HCT116 (cell line): Measurements from ENCODE around the gene RRAD. TPM values are rescaled to one million over a fixed set of nuclear protein-coding genes. Genes with fewer than 3 reads are reported as not detected.

Experiments
- ATAC-seq: fragments of 200-7000 bp; cut with Tn5 transposase; 2 replicates; pipeline ENCODE4 v1.9.1; 2020; ENCODE audit warnings: mild to moderate bottlenecking, moderate library complexity
- BruUV-seq: library from RNA; stranded (reverse); fragments of 400-500 nt; replicated peaks from 2 replicates; lab custom pipeline; 2021; lab: Mats Ljungman, UMichigan
- CTCF ChIA-PET: fragments of 300-600 bp; sonication (Branson Sonifier 250); formaldehyde crosslinking; loops from one replicate; lab custom pipeline; 2021; ENCODE audit warnings: antibody characterized with exemption; lab: Charles Lee
- POLR2A ChIA-PET: fragments of 300-600, 350-600 bp; sonication (Branson Sonifier 250); formaldehyde crosslinking; loops from one replicate; lab custom pipeline; 2021; ENCODE audit warnings: antibody characterized with exemption; lab: Charles Lee
- RAD21 ChIA-PET, 2 experiments: fragments of 300-600 bp; sonication (Branson Sonifier 250); formaldehyde crosslinking; loops; one replicate each; lab custom pipeline; 2023; ENCODE audit warnings: low total read pairs in 2 of 2; ENCODE audit not compliant: uncharacterized antibody in 2 of 2, unreplicated experiment in 2 of 2, low non-redundant PET in 1 of 2; lab: Charles Lee
- DNase-seq: peaks from one replicate; pipeline ENCODE4 v3.0.0-alpha.2; 2010; ENCODE audit warnings: low read depth, low spot score
- H2AFZ ChIP-seq: fragments of 200-600 bp; shearing (Covaris generic), sonication (generic); 2 replicates; pipeline ENCODE4 v1.6.1; 2017; ENCODE audit warnings: low read depth, mixed run types, mixed read lengths, antibody characterized with exemption, low read length; ENCODE audit not compliant: poor library complexity, severe bottlenecking
- H3K27ac ChIP-seq: 2 replicates; pipeline ENCODE4 v1.5.1; 2012; ENCODE audit warnings: low read depth, low read length
- H3K27me3 ChIP-seq: fragments of 200-600 bp; sonication (generic); 2 replicates; pipeline ENCODE4 v1.6.1; 2016; ENCODE audit warnings: mixed run types, low read length, mixed read lengths; ENCODE audit not compliant: insufficient read depth
- H3K36me3 ChIP-seq, 2 experiments: fragments of 200-500 bp in 1 of 2; fragments of 200-600 bp in 1 of 2; sonication (Bioruptor generic) in 1 of 2; sonication (generic) in 1 of 2; 2 replicates each; pipeline versions ENCODE4 v1.5.1 to v1.6.1; 2014 to 2016; ENCODE audit warnings: low read length in 2 of 2, inconsistent platforms in 1 of 2, mixed read lengths in 1 of 2, mixed run types in 1 of 2; ENCODE audit not compliant: insufficient read depth in 2 of 2, control insufficient read depth in 1 of 2
- H3K4me1 ChIP-seq, 2 experiments: fragments of 200-600 bp in 1 of 2; sonication (generic) in 1 of 2; 2 replicates each; pipeline versions ENCODE4 v1.5.1 to v1.6.1; 2012 to 2017; ENCODE audit warnings: low read length in 2 of 2, inconsistent platforms in 1 of 2, mild to moderate bottlenecking in 1 of 2, mixed read lengths in 1 of 2, mixed run types in 1 of 2, moderate library complexity in 1 of 2; ENCODE audit not compliant: insufficient read depth in 2 of 2, control insufficient read depth in 1 of 2
- H3K4me2 ChIP-seq: fragments of 200-600 bp; sonication (generic); 2 replicates; pipeline ENCODE4 v1.6.1; 2017; ENCODE audit warnings: mixed run types, low read length, mixed read lengths
- H3K4me3 ChIP-seq, 2 experiments: fragments of 200-600 bp in 1 of 2; sonication (generic) in 1 of 2; replicated peaks in 1 of 2; 2 replicates each; pipeline ENCODE4 v1.5.1; 2011 to 2016; ENCODE audit warnings: low read length in 2 of 2, control low read depth in 1 of 2, low read depth in 1 of 2, mild to moderate bottlenecking in 1 of 2, mixed read lengths in 1 of 2, mixed run types in 1 of 2
- H3K79me2 ChIP-seq: fragments of 200-600 bp; sonication (generic); 2 replicates; pipeline ENCODE4 v1.6.1; 2017; ENCODE audit warnings: mild to moderate bottlenecking, mixed run types, low read length, moderate library complexity, mixed read lengths; ENCODE audit not compliant: insufficient read depth
- H3K9ac ChIP-seq: fragments of 200-600 bp; sonication (generic); 2 replicates; pipeline ENCODE4 v1.6.1; 2016; ENCODE audit warnings: low read length, mixed read lengths
- H3K9me2 ChIP-seq: fragments of 200-600 bp; sonication (generic), shearing (Covaris generic); 2 replicates; pipeline ENCODE4 v1.6.1; 2017; ENCODE audit warnings: mixed run types, mild to moderate bottlenecking, moderate library complexity; ENCODE audit not compliant: insufficient read depth
- H3K9me3 ChIP-seq, 2 experiments: fragments of 200-500 bp in 1 of 2; fragments of 200-600 bp in 1 of 2; sonication (Bioruptor generic) in 1 of 2; sonication (generic) in 1 of 2; 2 replicates each; pipeline ENCODE4 v1.6.1; 2014 to 2017; ENCODE audit warnings: low read length in 2 of 2, mixed read lengths in 2 of 2, inconsistent platforms in 1 of 2, low read depth in 1 of 2, mild to moderate bottlenecking in 1 of 2, mixed run types in 1 of 2, moderate library complexity in 1 of 2; ENCODE audit not compliant: control insufficient read depth in 1 of 2, insufficient read depth in 1 of 2
- H4K20me1 ChIP-seq: fragments of 200-600 bp; sonication (generic), shearing (Covaris generic); 2 replicates; pipeline ENCODE4 v1.6.1; 2017; ENCODE audit warnings: mixed run types, mild to moderate bottlenecking, moderate library complexity; ENCODE audit not compliant: insufficient read depth
- CEBPB ChIP-seq: IDR thresholded peaks from 2 replicates; pipeline ENCODE4 v1.6.1; 2012; ENCODE audit warnings: low read depth
- CTCF ChIP-seq, 3 experiments: fragments of 200-600 bp in 1 of 3; sonication (generic) in 1 of 3; IDR thresholded peaks in 2 of 3; conservative IDR thresholded peaks in 1 of 3; 2 replicates each; pipeline ENCODE4 v1.5.1; 2012 to 2017; ENCODE audit warnings: low read depth in 2 of 3, low read length in 2 of 3, antibody characterized with exemption in 1 of 3, borderline replicate concordance in 1 of 3, control low read depth in 1 of 3, mild to moderate bottlenecking in 1 of 3, mixed read lengths in 1 of 3, mixed run types in 1 of 3, moderate library complexity in 1 of 3; ENCODE audit not compliant: insufficient read depth in 1 of 3
- EGR1 ChIP-seq: IDR thresholded peaks from 2 replicates; pipeline ENCODE4 v1.6.1; 2012; ENCODE audit warnings: low read depth
- FOSL1 ChIP-seq: IDR thresholded peaks from 2 replicates; pipeline ENCODE4 v1.6.1; 2012; ENCODE audit warnings: low read depth
- POLR2A ChIP-seq: IDR thresholded peaks from 2 replicates; pipeline ENCODE4 v1.7.0; 2011; ENCODE audit warnings: borderline replicate concordance; ENCODE audit not compliant: insufficient read depth, insufficient read length; ENCODE audit errors: extremely low read depth
- POLR2AphosphoS5 ChIP-seq: IDR thresholded peaks from 2 replicates; pipeline ENCODE4 v1.6.1; 2011; ENCODE audit warnings: mild to moderate bottlenecking, low read depth, low read length, moderate library complexity
- REST ChIP-seq: IDR thresholded peaks from 2 replicates; pipeline ENCODE4 v1.6.1; 2012; ENCODE audit warnings: low read depth
- SIN3A ChIP-seq: IDR thresholded peaks from 2 replicates; pipeline ENCODE4 v1.6.1; 2012; ENCODE audit warnings: low read depth
- SRF ChIP-seq: IDR thresholded peaks from 2 replicates; pipeline ENCODE4 v1.6.1; 2012; ENCODE audit warnings: low read depth
- TCF7L2 ChIP-seq: IDR thresholded peaks from 2 replicates; pipeline ENCODE4 v1.7.0; 2011; ENCODE audit warnings: borderline replicate concordance, inconsistent platforms; ENCODE audit not compliant: insufficient read depth, insufficient read length; ENCODE audit errors: extremely low read depth
- YY1 ChIP-seq: IDR thresholded peaks from 2 replicates; pipeline ENCODE4 v1.6.1; 2011; ENCODE audit warnings: low read length, low read depth, moderate library complexity, mild to moderate bottlenecking; ENCODE audit not compliant: insufficient replicate concordance; ENCODE audit errors: extremely low read depth
- ZFX ChIP-seq: fragments of 450-650 bp; IDR thresholded peaks from 2 replicates; pipeline ENCODE4 v1.6.1; 2017
- ZNF274 ChIP-seq: fragments of 200-500 bp; sonication (Bioruptor generic); IDR thresholded peaks from 2 replicates; pipeline ENCODE4 v1.6.1; 2014; ENCODE audit warnings: mild to moderate bottlenecking, low read depth, low read length, inconsistent platforms
- intact Hi-C: fragments of 100-400 bp; cut with micrococcal nuclease; formaldehyde crosslinking; loops from 2 replicates; pipeline ENCODE4 v1.10.0; 2022
- total RNA-seq: library from RNA; stranded (reverse); gene quantifications from one replicate; pipeline ENCODE4 v1.2.1, GENCODE V29; 2021; ENCODE audit not compliant: unreplicated experiment
- TF ChIP-seq, protein P1 (sequence below): IDR thresholded peaks from 2 replicates; pipeline ENCODE4 v1.6.1; 2012
- TF ChIP-seq, protein P2 (sequence below): IDR thresholded peaks from 2 replicates; pipeline ENCODE4 v1.6.1; 2011; ENCODE audit warnings: mild to moderate bottlenecking, low read length, moderate library complexity; ENCODE audit not compliant: insufficient replicate concordance; ENCODE audit errors: extremely low read depth

Gene RRAD
- total RNA-seq, 1 experiment from 2014 or later = 2.2 TPM

DNA sequence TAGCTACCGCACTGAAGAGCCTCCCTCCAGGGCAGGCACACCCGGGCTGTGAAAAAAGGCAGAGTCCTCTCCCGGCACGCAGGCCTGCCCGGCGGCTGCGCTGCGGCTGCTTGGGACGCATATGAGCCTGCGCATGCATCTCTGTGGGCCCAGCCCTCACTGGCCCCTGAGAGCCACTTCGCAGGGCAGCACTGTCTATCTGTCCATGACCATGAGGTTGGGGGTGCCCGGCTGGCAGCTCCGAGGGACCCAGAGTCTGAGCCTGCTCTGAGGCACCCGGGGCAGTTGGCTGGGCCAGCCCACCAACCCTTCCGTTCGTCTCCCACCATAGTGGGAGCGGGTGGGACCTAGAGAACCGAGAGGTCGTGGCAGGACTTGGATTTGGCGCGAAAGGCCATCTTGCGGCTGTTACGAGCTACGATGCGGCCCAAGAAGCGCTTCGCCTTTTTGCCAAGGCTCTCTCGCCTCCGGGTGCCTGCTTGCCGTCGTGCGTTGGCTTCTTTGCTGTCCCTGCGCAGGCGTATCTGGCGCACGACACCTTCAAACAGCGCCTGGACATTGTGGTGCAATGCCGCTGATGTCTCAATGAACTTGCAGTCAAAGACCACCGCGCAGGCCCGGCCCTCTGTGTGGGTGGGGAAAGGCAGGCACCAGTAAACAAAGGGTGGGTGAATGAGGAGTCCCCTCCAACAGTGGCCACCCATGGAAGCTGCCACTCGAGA, 3.4 kb downstream of the RRAD start (continued):
- TF ChIP-seq, protein P1, sequence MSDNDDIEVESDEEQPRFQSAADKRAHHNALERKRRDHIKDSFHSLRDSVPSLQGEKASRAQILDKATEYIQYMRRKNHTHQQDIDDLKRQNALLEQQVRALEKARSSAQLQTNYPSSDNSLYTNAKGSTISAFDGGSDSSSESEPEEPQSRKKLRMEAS = no peak
- TF ChIP-seq FOSL1 (no peak), SIN3A (no peak), CTCF (IDR thresholded peaks at IDR 0.05 in 2 of 3, conservative IDR thresholded peaks at IDR 0.05 in 1 of 3; ENCODE audit: borderline replicate concordance in 1 of 3, insufficient read depth in 1 of 3, low read depth in 2 of 3, low read length in 2 of 3) (no peak), POLR2A (no peak), CEBPB (no peak), YY1 (no peak), ZNF274 (no peak), TCF7L2 (no peak), ZFX (no peak), SRF (no peak)
- TF ChIP-seq, all 23 proteins: peak for 0

DNA sequence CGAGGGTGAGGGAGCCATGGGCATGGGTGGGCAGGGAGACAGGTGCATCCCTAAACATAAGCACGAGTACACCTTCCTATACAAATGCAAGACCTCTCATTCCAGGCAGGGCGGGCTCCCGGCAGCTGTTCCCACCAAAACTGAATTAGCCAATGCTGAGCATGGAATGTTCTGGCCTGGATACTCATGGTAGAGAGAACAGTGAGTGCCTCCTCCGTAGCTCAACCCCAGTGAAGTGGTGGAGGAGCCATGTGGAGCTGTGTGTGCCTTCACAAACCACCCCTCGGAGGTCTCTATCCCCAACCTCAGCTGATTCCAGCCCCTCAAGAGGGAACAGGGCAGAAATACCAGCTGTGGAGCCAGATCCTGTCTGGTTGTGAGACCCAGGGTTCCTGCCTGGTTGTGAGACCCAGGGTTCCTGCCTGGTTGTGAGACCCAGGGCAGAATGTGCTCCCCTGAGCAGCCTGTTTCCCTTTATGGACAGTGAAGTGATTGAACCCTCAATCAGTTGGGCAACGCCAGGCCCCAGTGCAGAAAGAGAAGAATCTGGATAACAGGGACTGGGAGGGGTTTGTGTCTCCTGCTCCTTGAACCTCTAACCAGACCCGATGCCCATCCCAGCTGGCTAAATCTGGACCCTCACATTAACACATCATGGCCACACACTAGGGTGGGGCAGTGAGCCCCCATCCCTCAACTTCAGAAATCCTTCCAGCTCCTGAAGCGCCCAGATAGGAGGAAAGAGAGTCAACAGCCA, 4.2 kb downstream of the RRAD start:
- no TSS peak for BruUV-seq
- H3K9me2 ChIP-seq = no peaks in the 10 kb centered on the region
- DNase-seq (no peak), ATAC-seq (no peak)
- POLR2A ChIA-PET = no interaction called here
- no peak overlapping the region for H3K4me3 ChIP-seq
- intact Hi-C loops = no loop called here
- CTCF ChIA-PET = interaction anchor here (1.9 kb wide), 1 partner anchor 11 kb away, joined by 5 read pairs; no protein-coding TSS in a partner anchor
- RAD21 ChIA-PET = no interaction called here
- no peak overlapping the region for H3K4me2 ChIP-seq
- H3K9me3 ChIP-seq = no peaks in the 10 kb centered on the region
- no peak overlapping the region for H3K9ac ChIP-seq
- H4K20me1 ChIP-seq = no peaks in the 10 kb centered on the region
- H3K27me3 ChIP-seq = no peaks in the 10 kb centered on the region
- peaks cover 5 to 16% of the 10 kb centered on the region in 2 experiments; a peak in 3 of 4 replicates for H3K4me1 ChIP-seq
- H3K79me2 ChIP-seq = no peaks in the 10 kb centered on the region
- no peak overlapping the region for H3K27ac ChIP-seq
- no peak overlapping the region for H2AFZ ChIP-seq
- H3K36me3 ChIP-seq = no peaks in the 10 kb centered on the region
- TF ChIP-seq REST (no peak), EGR1 (no peak), POLR2AphosphoS5 (no peak), SRF (no peak), SIN3A (no peak)
- TF ChIP-seq, protein P2, sequence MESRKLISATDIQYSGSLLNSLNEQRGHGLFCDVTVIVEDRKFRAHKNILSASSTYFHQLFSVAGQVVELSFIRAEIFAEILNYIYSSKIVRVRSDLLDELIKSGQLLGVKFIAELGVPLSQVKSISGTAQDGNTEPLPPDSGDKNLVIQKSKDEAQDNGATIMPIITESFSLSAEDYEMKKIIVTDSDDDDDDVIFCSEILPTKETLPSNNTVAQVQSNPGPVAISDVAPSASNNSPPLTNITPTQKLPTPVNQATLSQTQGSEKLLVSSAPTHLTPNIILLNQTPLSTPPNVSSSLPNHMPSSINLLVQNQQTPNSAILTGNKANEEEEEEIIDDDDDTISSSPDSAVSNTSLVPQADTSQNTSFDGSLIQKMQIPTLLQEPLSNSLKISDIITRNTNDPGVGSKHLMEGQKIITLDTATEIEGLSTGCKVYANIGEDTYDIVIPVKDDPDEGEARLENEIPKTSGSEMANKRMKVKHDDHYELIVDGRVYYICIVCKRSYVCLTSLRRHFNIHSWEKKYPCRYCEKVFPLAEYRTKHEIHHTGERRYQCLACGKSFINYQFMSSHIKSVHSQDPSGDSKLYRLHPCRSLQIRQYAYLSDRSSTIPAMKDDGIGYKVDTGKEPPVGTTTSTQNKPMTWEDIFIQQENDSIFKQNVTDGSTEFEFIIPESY = no peak
